HG03378 (cell line): ENCODE results near the gene FAM72A.
"Not testable (repeated sequence)": the region's sequence is repeated elsewhere in the genome, so short reads cannot be mapped to it uniquely, and the experiment has no call there.

ENCODE experiments used
- ATAC-seq: cut with Tn5 transposase; IDR thresholded peaks from one replicate; pipeline ENCODE4 v1.9.1; 2021; ENCODE audit warnings: mild to moderate bottlenecking, moderate library complexity; ENCODE audit not compliant: unreplicated experiment

FAM72A gene

GRCh38 chr1:206215600-206216392 is 13.2 kb upstream of the FAM72A start:
- ATAC-seq: not testable (repeated sequence)

GRCh38 chr1:206210802-206211201 is 8.2 kb upstream of the FAM72A start:
- ATAC-seq: not testable (repeated sequence)

GRCh38 chr1:206205569-206205968 is 2.9 kb upstream of the FAM72A start:
- not testable (repeated sequence) for ATAC-seq

GRCh38 chr1:206204871-206205270 is 2.2 kb upstream of the FAM72A start:
- not testable (repeated sequence) for ATAC-seq

GRCh38 chr1:206204159-206204511 is 1.5 kb upstream of the FAM72A start:
- ATAC-seq: not testable (repeated sequence)

GRCh38 chr1:206203364-206204158 is 922 bp upstream of the FAM72A start, which contains the start of gene SRGAP2:
Gene SRGAP2, plus strand, starts transcription at chr1:206203541. Its CDS starts 2,430 bp downstream, at chr1:206205971.
- peak; percentile 1 for ATAC-seq

GRCh38 chr1:206196748-206197424 is 5.8 kb downstream of the FAM72A start:
- not testable (repeated sequence) for ATAC-seq

- not testable (repeated sequence) for ATAC-seq
These were observed 7.5 kb downstream of the FAM72A start for GRCh38 chr1:206195182-206195581.

- not testable (repeated sequence) for ATAC-seq
These were observed 15.8 kb downstream of the FAM72A start for GRCh38 chr1:206186826-206187225.

- ATAC-seq: not testable (repeated sequence)
These were observed 16.9 kb downstream of the FAM72A start for GRCh38 chr1:206185778-206186177.

- ATAC-seq: not testable (repeated sequence)
These were observed 18.9 kb downstream of the FAM72A start for GRCh38 chr1:206183788-206184187.

- ATAC-seq: not testable (repeated sequence)
These were observed 20.0 kb downstream of the FAM72A start for GRCh38 chr1:206182368-206183317.

- ATAC-seq: not testable (repeated sequence)
These were observed 23.0 kb downstream of the FAM72A start for GRCh38 chr1:206179666-206180065.

- ATAC-seq: not testable (repeated sequence)
These were observed 24.3 kb downstream of the FAM72A start for GRCh38 chr1:206178061-206178989.

GRCh38 chr1:206176114-206176502 is 26.5 kb downstream of the FAM72A start:
- ATAC-seq: not testable (repeated sequence)

- not testable (repeated sequence) for ATAC-seq
These were observed 27.1 kb downstream of the FAM72A start for GRCh38 chr1:206175459-206176113.

- not testable (repeated sequence) for ATAC-seq
These were observed 28.3 kb downstream of the FAM72A start for GRCh38 chr1:206174182-206174868.
